ENCODE results near the gene LAMB1. TPM values are rescaled to one million over a fixed set of nuclear protein-coding genes. Genes with fewer than 3 reads are reported as not detected.
"Not testable (repeated sequence)": the region's sequence is repeated elsewhere in the genome, so short reads cannot be mapped to it uniquely, and the experiment has no call there.

The LAMB1 gene
- total RNA-seq, 1 experiment from 2014 or later = 169 TPM

- POLR2A ChIA-PET (ENCODE audit: low non-redundant PET) = no interaction called here
- BruUV-seq (replicated peaks) = no TSS peak
- DNase-seq (ENCODE audit: low spot score) = no peak
- Histone ChIP-seq H3K27me3 (replicated peaks; ENCODE audit: insufficient read depth, low read depth, low read length, poor library complexity) (peaks cover 7% of the 10 kb centered on the region), H3K27ac (ENCODE audit: low read depth, low read length, poor library complexity, severe bottlenecking) (no peak overlapping the region), H3K4me1 (ENCODE audit: insufficient read depth, low read length, poor library complexity, severe bottlenecking) (peaks cover 11% of the 10 kb centered on the region), H3K9me3 (ENCODE audit: low read depth, low read length, poor library complexity, severe bottlenecking) (no peaks in the 10 kb centered on the region), H3K36me3 (ENCODE audit: insufficient read depth, low read length, poor library complexity, severe bottlenecking) (peaks cover 16% of the 10 kb centered on the region), H3K4me3 (ENCODE audit: low read depth, low read length, poor library complexity, severe bottlenecking) (no peak overlapping the region)
- intact Hi-C loops (cut with micrococcal nuclease; ENCODE audit: unreplicated experiment) = no loop called here
- TF ChIP-seq EZH2 (IDR thresholded peaks at IDR 0.05; ENCODE audit: borderline replicate concordance, low read depth, low read length, poor library complexity, severe bottlenecking) = no peak
- no peak for TF ChIP-seq CTCF (conservative IDR thresholded peaks at IDR 0.05; ENCODE audit: low read depth, low read length)
- CTCF ChIA-PET = interaction anchor here (1.2 to 2.1 kb wide), 2 partner anchors 11 to 15 kb away, joined by 4 to 5 read pairs; no protein-coding TSS in a partner anchor
Measured at GRCh38 chr7:107889992-107890391, 113.0 kb downstream of the LAMB1 start.

DNA sequence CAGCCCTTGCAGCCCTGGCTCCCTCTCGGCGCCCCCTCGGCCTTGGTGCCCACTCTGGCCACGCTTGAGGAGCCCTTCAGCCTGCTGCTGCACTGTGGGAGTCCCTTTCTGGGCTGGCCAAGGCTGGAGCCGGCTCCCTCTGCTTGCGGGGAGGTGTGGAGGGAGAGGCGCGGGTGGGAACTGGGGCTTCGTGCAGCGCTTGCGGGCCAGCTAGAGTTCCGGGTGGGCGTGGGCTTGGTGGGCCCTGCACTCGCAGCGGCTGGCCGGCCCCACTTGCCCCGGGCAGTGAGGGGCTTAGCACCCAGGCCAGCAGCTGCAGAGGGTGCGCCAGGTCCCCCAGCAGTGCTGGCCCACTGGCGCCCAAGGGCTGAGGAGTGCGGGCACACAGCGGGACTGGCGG lies 115.1 kb downstream of the LAMB1 start:
- POLR2A ChIA-PET (ENCODE audit: low non-redundant PET); intact Hi-C loops (cut with micrococcal nuclease; ENCODE audit: unreplicated experiment); BruUV-seq (replicated peaks): not testable (repeated sequence)

DNA sequence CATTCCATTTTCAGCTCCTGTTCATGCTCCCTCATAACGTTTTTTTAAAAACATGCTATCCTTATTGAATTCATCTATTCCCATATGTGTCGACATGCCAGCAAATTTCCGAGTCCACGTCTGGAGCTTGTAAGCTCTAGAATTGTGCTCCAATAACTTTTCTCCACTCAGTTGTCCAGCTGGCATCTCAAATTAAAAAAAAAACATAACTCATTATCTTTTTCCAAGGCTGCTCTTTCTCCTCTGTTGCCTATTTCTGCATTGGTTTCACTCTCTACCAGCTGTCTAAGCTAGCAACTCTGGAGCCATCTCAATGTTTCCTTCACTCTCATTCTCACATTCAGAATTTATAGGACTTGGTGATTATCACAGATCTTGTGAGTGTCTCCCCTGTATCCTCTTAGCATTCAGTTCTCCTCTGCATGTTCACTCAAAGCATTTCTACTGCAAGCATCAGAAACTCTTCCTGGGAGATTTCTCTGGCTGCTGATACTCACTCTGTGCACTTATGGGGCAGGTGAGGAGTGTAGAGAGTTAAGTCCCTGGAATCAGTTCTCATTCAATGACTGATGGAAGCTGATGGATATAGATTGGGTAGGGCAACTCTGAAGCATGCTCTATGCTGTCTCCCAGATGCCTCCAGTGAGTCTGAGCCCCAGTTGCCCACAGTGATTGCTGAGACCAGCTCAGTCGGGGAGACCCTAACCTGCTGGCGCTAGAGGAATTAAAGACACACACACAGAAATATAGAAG lies 118.7 kb downstream of the LAMB1 start:
- intact Hi-C loops (cut with micrococcal nuclease; ENCODE audit: unreplicated experiment) = no loop called here
- peaks cover 7% of the 10 kb centered on the region for H3K27me3 ChIP-seq (replicated peaks; ENCODE audit: insufficient read depth, low read depth, low read length, poor library complexity)
- TF ChIP-seq EZH2 (IDR thresholded peaks at IDR 0.05; ENCODE audit: borderline replicate concordance, low read depth, low read length, poor library complexity, severe bottlenecking) = no peak
- TF ChIP-seq CTCF (conservative IDR thresholded peaks at IDR 0.05; ENCODE audit: low read depth, low read length) = no peak
- no peak overlapping the region for H3K27ac ChIP-seq (ENCODE audit: low read depth, low read length, poor library complexity, severe bottlenecking)
- POLR2A ChIA-PET (ENCODE audit: low non-redundant PET) = no interaction called here
- H3K9me3 ChIP-seq (ENCODE audit: low read depth, low read length, poor library complexity, severe bottlenecking) = no peaks in the 10 kb centered on the region
- H3K4me3 ChIP-seq (ENCODE audit: low read depth, low read length, poor library complexity, severe bottlenecking) = no peak overlapping the region
- CTCF ChIA-PET = no interaction called here
- H3K36me3 ChIP-seq (ENCODE audit: insufficient read depth, low read length, poor library complexity, severe bottlenecking) = no peaks in the 10 kb centered on the region
- H3K4me1 ChIP-seq (ENCODE audit: insufficient read depth, low read length, poor library complexity, severe bottlenecking) = no peaks in the 10 kb centered on the region
- no peak for DNase-seq (ENCODE audit: low spot score)
- BruUV-seq (replicated peaks) = no TSS peak

More for the DNA sequence above, 115.1 kb downstream of the LAMB1 start:
- H3K27ac ChIP-seq (ENCODE audit: low read depth, low read length, poor library complexity, severe bottlenecking); H3K36me3 ChIP-seq (ENCODE audit: insufficient read depth, low read length, poor library complexity, severe bottlenecking); H3K4me3 ChIP-seq (ENCODE audit: low read depth, low read length, poor library complexity, severe bottlenecking); H3K9me3 ChIP-seq (ENCODE audit: low read depth, low read length, poor library complexity, severe bottlenecking); CTCF ChIA-PET; H3K27me3 ChIP-seq (replicated peaks; ENCODE audit: insufficient read depth, low read depth, low read length, poor library complexity); DNase-seq (ENCODE audit: low spot score): not testable (repeated sequence)
- H3K4me1 ChIP-seq (ENCODE audit: insufficient read depth, low read length, poor library complexity, severe bottlenecking) = peaks cover 11% of the 10 kb centered on the region

GRCh38 chr7:107882766-107883165 lies 120.2 kb downstream of the LAMB1 start:
- Histone ChIP-seq H3K4me1 (ENCODE audit: insufficient read depth, low read length, poor library complexity, severe bottlenecking) (no peaks in the 10 kb centered on the region), H3K4me3 (ENCODE audit: low read depth, low read length, poor library complexity, severe bottlenecking) (no peak overlapping the region), H3K9me3 (ENCODE audit: low read depth, low read length, poor library complexity, severe bottlenecking) (no peaks in the 10 kb centered on the region), H3K27ac (ENCODE audit: low read depth, low read length, poor library complexity, severe bottlenecking) (no peak overlapping the region), H3K36me3 (ENCODE audit: insufficient read depth, low read length, poor library complexity, severe bottlenecking) (no peaks in the 10 kb centered on the region), H3K27me3 (replicated peaks; ENCODE audit: insufficient read depth, low read depth, low read length, poor library complexity) (peaks cover 7% of the 10 kb centered on the region)
- no TSS peak for BruUV-seq (replicated peaks)
- ChIA-PET CTCF (no interaction called here), POLR2A (ENCODE audit: low non-redundant PET) (no interaction called here)
- intact Hi-C loops (cut with micrococcal nuclease; ENCODE audit: unreplicated experiment) = no loop called here
- TF ChIP-seq CTCF (conservative IDR thresholded peaks at IDR 0.05; ENCODE audit: low read depth, low read length) (no peak), EZH2 (IDR thresholded peaks at IDR 0.05; ENCODE audit: borderline replicate concordance, low read depth, low read length, poor library complexity, severe bottlenecking) (no peak)
- no peak for DNase-seq (ENCODE audit: low spot score)
